ENCODE data around the gene LRIG2. TPM values are rescaled to one million over a fixed set of nuclear protein-coding genes. Genes with fewer than 3 reads are reported as not detected.

LRIG2 gene
- total and polyA plus RNA-seq, 2 of the 13 experiments (the other 11 are each of a cell fraction or from before 2014, with no cell fraction given) = 8.1 to 12.2 TPM

GRCh38 chr1:113027007-113027406, 46.0 kb upstream of the LRIG2 start (continued):
- TF ChIP-seq MTA1 (CRISPR knock-in tag; IDR thresholded peaks at IDR 0.05; ENCODE audit: borderline replicate concordance) = no peak; the same call in 1 of the 2 replicates
- TF ChIP-seq, protein P1, sequence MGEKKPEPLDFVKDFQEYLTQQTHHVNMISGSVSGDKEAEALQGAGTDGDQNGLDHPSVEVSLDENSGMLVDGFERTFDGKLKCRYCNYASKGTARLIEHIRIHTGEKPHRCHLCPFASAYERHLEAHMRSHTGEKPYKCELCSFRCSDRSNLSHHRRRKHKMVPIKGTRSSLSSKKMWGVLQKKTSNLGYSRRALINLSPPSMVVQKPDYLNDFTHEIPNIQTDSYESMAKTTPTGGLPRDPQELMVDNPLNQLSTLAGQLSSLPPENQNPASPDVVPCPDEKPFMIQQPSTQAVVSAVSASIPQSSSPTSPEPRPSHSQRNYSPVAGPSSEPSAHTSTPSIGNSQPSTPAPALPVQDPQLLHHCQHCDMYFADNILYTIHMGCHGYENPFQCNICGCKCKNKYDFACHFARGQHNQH (CRISPR knock-in tag; IDR thresholded peaks at IDR 0.05) = peak; percentile 72
- no peak for TF ChIP-seq DMAP1 (CRISPR knock-in tag; IDR thresholded peaks at IDR 0.05)
- TF ChIP-seq, protein P2, sequence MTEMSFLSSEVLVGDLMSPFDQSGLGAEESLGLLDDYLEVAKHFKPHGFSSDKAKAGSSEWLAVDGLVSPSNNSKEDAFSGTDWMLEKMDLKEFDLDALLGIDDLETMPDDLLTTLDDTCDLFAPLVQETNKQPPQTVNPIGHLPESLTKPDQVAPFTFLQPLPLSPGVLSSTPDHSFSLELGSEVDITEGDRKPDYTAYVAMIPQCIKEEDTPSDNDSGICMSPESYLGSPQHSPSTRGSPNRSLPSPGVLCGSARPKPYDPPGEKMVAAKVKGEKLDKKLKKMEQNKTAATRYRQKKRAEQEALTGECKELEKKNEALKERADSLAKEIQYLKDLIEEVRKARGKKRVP (CRISPR knock-in tag; IDR thresholded peaks at IDR 0.05) = no peak
- TF ChIP-seq TP53 (CRISPR knock-in tag; conservative IDR thresholded peaks at IDR 0.05) = 0 out of 2 replicates have a peak, but pooled peaks have one; percentile 60
- TF ChIP-seq NBN (conservative IDR thresholded peaks at IDR 0.05) = no peak
- peak; percentile 58; the same call in 1 of the 2 replicates for TF ChIP-seq ETV5 (CRISPR knock-in tag; IDR thresholded peaks at IDR 0.05; ENCODE audit: borderline replicate concordance)
- TF ChIP-seq, protein P3, sequence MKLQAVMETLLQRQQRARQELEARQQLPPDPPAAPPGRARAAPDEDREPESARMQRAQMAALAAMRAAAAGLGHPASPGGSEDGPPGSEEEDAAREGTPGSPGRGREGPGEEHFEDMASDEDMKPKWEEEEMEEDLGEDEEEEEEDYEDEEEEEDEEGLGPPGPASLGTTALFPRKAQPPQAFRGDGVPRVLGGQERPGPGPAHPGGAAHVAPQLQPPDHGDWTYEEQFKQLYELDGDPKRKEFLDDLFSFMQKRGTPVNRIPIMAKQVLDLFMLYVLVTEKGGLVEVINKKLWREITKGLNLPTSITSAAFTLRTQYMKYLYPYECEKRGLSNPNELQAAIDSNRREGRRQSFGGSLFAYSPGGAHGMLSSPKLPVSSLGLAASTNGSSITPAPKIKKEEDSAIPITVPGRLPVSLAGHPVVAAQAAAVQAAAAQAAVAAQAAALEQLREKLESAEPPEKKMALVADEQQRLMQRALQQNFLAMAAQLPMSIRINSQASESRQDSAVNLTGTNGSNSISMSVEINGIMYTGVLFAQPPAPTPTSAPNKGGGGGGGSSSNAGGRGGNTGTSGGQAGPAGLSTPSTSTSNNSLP (IDR thresholded peaks at IDR 0.05; ENCODE audit: low read depth, low read length) = no peak
- TF ChIP-seq ZNF749 (CRISPR knock-in tag; IDR thresholded peaks at IDR 0.05; ENCODE audit: borderline replicate concordance) = no peak
- TF ChIP-seq ZNF101 (CRISPR knock-in tag; IDR thresholded peaks at IDR 0.05; ENCODE audit: borderline replicate concordance, low read depth) = no peak
- TF ChIP-seq WIZ (CRISPR knock-in tag; IDR thresholded peaks at IDR 0.05) = no peak
- TF ChIP-seq ZKSCAN1 (IDR thresholded peaks at IDR 0.05; ENCODE audit: low read length) = no peak
- peak; percentile 56; the same call in 1 of the 2 replicates for TF ChIP-seq SOX5 (CRISPR knock-in tag; IDR thresholded peaks at IDR 0.05; ENCODE audit: borderline replicate concordance)
- TF ChIP-seq SSRP1 (CRISPR knock-in tag; IDR thresholded peaks at IDR 0.05) = no peak
- TF ChIP-seq RXRB (CRISPR knock-in tag; IDR thresholded peaks at IDR 0.05; ENCODE audit: borderline replicate concordance) = peak; percentile 92
- no peak for TF ChIP-seq FLYWCH1 (CRISPR knock-in tag; IDR thresholded peaks at IDR 0.05)
- no peak for TF ChIP-seq ZNF432 (CRISPR knock-in tag; IDR thresholded peaks at IDR 0.05; ENCODE audit: borderline replicate concordance)
- peak; percentile 93 for TF ChIP-seq STAT6 (CRISPR knock-in tag; IDR thresholded peaks at IDR 0.05; ENCODE audit: borderline replicate concordance)
- TF ChIP-seq, protein P4, sequence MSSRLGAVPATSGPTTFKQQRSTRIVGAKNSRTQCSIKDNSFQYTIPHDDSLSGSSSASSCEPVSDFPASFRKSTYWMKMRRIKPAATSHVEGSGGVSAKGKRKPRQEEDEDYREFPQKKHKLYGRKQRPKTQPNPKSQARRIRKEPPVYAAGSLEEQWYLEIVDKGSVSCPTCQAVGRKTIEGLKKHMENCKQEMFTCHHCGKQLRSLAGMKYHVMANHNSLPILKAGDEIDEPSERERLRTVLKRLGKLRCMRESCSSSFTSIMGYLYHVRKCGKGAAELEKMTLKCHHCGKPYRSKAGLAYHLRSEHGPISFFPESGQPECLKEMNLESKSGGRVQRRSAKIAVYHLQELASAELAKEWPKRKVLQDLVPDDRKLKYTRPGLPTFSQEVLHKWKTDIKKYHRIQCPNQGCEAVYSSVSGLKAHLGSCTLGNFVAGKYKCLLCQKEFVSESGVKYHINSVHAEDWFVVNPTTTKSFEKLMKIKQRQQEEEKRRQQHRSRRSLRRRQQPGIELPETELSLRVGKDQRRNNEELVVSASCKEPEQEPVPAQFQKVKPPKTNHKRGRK (CRISPR knock-in tag; IDR thresholded peaks at IDR 0.05) = no peak
- no peak for TF ChIP-seq GATAD1 (CRISPR knock-in tag; IDR thresholded peaks at IDR 0.05)
- no peak for TF ChIP-seq MATR3 (CRISPR knock-in tag; IDR thresholded peaks at IDR 0.05)
- no peak for TF ChIP-seq CAMTA2 (CRISPR knock-in tag; IDR thresholded peaks at IDR 0.05; ENCODE audit: borderline replicate concordance)
- TF ChIP-seq, protein P5, sequence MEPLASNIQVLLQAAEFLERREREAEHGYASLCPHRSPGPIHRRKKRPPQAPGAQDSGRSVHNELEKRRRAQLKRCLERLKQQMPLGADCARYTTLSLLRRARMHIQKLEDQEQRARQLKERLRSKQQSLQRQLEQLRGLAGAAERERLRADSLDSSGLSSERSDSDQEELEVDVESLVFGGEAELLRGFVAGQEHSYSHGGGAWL (CRISPR knock-in tag; IDR thresholded peaks at IDR 0.05) = no peak
- no peak for TF ChIP-seq ZNF777 (CRISPR knock-in tag; IDR thresholded peaks at IDR 0.05)

Data from HepG2 (cell line).